MV-4-11 (cell line): ENCODE results near the gene TNFRSF17.

Source experiments
- DNase-seq: peaks from one replicate; lab custom pipeline; 2025; lab: John Stamatoyannopoulos, UW

Gene TNFRSF17

DNA sequence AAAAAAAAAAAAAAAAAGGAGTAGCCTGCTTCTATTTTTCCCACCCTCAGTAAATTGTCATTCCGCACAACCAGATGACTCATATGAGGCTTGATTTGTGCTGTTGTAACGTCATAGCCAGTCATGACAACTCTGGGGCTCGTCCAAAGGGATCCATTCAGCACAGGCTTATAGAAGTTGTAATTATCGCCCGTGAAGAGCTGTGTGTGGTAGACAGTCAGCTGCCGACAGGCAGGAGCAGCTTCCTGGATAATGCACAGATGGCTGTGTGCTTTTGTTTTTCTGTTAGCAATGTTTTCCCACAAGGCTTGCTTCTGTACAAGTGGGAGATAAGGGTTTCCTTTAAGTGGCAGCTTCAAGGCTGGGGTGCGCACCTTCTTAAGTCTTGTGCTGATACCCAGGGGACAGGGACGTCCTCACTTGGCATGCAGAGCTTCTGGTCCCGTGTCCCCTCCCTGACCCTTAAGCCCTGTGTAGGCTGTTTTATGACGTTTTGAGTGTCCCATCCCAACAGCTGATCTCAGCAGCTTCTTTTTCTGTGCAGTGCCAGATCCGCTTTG, 37.5 kb downstream of the TNFRSF17 start:
- DNase-seq, result peak; percentile 43

DNA sequence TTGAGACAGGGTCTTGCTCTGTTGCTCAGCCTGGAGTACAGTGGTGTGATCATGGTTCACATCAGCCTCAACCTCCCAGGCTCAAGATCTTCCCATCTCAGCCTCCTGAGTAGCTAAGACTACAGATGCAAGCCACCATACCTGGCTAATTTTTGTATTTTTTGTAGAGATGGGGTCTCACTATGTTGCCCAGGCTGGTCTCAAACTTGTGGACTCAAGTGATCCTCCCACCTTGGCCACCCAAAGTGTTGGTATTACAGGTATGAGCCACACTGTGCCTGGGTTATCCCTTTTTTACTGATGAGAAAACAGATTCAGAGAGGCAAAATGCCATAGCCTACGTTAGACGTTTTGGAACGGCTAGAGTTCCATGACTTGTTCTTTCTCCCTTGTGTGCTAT, 41.6 kb downstream of the TNFRSF17 start:
- no peak for DNase-seq

DNA sequence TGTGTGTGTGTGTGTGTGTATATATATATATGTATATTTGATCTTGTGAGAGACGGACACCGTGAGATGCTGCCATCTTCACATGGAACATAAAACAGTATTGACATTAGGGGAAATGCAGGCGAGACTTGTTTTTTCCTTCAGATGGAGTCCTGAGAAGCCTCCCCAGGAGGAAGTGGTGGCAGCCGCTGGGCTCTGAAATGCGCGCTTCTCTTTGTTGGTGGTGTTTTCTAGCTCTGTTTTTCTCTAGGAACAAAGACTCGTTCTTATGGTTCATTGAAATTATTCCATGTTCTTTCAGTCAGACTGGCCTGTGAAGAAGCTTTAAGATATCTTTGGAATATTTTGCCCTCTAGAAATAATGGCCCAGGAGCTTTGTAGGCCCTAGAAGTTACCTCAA, 44.5 kb downstream of the TNFRSF17 start:
- DNase-seq, result peak; percentile 55

DNA sequence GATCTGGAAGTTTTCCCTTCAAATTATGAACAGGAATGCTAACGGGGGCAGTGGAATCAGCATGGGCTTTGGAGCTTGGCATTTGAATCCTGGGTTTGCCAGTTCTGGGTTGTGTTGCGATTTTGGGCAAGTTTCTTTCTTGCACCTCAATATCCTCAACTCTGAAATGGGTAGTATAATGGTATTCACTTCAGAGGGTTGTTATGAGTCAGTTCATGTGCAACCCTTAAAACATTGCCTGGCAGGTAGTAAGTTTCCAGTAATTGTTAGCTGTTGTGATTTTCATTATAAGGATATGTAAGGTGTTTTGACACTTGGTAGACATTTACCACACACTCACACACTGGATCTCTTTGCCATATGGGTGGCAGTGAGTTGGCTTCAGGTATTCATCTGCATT, 44.9 kb downstream of the TNFRSF17 start:
- DNase-seq, result no peak

DNA sequence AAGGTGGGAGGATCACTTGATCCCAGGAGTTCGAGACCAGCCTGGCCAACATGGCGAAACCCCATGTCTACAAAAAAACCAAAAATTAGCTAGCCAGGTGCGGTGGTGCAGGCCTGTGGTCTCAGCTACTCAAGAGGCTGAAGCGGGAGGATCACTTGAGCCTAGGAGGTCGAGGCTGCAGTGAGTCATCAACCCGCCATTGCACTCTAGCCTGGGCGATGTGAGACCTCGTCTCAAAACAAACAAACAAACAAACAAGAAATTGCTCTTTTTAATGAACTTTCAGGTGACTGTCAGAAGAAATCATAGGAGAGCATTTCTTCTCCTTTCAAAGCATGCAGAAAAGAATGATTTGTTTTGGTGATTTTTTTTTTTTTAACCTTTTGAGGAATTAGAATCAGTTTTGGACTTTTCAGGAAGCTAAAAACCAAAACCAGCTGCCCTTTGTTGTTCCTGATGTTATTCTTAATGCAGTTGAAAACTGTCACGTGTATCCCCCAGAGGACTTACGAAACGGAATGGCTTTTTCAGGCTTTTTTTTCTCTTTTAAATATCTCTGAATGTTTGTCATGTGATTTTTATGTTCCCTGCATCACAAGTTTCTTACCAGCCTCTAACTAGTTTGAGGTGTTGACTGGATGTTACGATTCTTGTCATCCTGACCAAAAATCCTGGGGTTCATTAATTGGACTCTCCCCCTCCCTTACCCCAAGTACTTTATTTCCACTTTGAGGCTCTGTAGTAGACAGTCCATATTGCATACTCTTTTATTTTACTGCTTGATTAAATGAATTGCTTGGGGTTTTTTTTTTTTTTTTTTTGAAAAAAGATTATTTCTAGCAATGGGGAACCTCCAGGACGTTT, 45.6 kb downstream of the TNFRSF17 start:
- peak; percentile 75 for DNase-seq

DNA sequence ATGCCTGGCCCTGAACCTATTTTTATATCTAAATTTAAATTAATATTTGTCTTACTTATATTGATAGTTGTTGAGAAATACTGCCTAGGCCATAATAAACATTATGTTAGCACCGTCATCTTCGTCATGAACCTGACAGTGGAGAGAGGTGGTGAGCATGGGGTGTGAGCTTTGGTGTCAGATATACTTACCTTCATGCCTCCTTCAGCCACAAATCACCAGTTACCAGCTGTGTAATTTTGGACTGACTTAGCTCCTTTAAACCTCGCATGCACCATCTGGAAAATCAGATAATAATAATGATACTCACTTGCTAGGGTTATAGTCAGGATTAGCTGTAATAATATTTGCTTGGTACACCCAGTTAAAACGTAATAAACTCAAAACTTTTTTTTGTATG, 46.6 kb downstream of the TNFRSF17 start:
- DNase-seq, result no peak

DNA sequence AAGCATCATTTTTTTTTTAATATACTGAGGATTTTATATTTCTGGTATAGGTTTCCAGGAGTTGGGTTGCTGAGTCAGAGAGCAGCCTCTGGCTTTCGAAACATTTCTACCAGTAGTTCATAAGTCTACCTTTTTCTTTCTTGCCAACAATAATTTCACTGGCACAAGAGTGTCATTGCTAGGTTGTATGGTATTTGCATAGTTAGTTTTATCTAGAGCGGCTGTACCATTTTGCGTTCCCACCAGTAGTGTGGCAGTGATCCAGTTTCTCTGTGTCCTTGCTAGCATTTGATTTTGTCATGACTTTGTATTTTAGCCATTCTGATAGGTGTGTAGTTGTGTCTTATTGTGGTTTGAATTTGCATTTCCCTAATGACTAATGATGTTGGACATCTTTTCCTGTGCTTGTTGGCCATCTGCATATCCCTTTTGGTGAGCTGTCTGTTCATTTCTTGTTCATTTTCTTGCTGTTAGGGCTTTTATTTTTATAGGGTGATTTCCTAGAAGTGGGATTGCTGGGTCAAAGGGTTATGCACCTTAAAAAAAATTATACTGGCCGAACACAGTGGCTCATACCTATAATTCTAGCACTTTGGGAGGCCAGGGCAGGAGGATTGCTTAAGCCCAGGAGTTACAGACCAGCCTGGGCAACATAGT, 51.4 kb downstream of the TNFRSF17 start:
- DNase-seq, result no peak

DNA sequence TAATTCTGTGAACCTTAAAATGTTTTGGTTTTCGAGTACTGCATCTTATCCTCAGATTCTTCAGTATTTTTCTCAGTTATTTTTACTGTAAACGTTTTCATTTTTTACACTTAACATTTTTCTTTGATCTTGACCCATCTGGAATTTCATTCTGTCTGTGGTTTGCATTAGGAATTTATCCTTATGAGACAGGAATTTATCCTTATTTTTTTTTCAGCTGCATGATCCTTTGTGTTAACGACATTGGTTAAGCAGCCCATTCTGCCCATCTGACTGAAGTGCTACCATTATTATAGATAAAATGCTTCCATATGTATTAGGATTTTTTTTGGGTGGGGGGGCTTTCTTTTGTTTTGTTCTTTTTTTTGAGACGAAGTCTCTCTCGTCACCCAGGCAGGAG, 52.5 kb downstream of the TNFRSF17 start:
- no peak for DNase-seq
